K562 (cell line): Measurements from ENCODE around the gene CCNL2. TPM values are rescaled to one million over a fixed set of nuclear protein-coding genes. Genes with fewer than 3 reads are reported as not detected.

ENCODE experiments used
- MYC ChIP-seq, 2 experiments: fragments of 250-450 bp in 1 of 2; sonication (Bioruptor Pico) in 1 of 2; IDR thresholded peaks; 2 replicates each; pipeline versions ENCODE4 v1.5.1 to v1.6.1; 2012 to 2021; ENCODE audit warnings: low read depth in 2 of 2, borderline replicate concordance in 1 of 2, improper control_type of control experiment in 1 of 2, low read length in 1 of 2, mild to moderate bottlenecking in 1 of 2, moderate library complexity in 1 of 2
- NFATC3 ChIP-seq: fragments of 450-650 bp; IDR thresholded peaks from 2 replicates; pipeline ENCODE4 v1.6.1; 2017; ENCODE audit warnings: mild to moderate bottlenecking
- ZNF431 ChIP-seq: sonication (generic); formaldehyde crosslinking; IDR thresholded peaks from 2 replicates; pipeline ENCODE4 v1.8.0; 2022; ENCODE audit warnings: mild to moderate bottlenecking, missing genetic modification reagents
- polyA plus RNA-seq, 8 experiments: library from polyadenylated mRNA; depleted of rRNA in 4 of 8; stranded (reverse) in 5 of 8; unstranded in 3 of 8; fragments of >200 nt; fragmentation: Nextera tagmentation in 2 of 8; fragmentation: Illumina TruSeq in 1 of 8; extraction: Ambion mirVana in 2 of 8; extraction: Trizol in 1 of 8; gene quantifications; 2 replicates each; pipeline versions ENCODE4 v1.2.1 to v1.2.3, GENCODE V29; 2011 to 2014; ENCODE audit warnings: inconsistent platforms in 1 of 8, missing spikeins in 1 of 8
- total RNA-seq, 7 experiments: library from RNA; depleted of rRNA in 6 of 7; stranded (reverse); fragments of >200 nt in 6 of 7; fragmentation: Illumina TruSeq in 2 of 7; extraction: Trizol in 2 of 7; gene quantifications; 2 replicates each; pipeline versions ENCODE4 v1.2.1 to v1.2.3, GENCODE V29; 2011 to 2021; ENCODE audit warnings: low replicate concordance in 1 of 7
- TF ChIP-seq, protein P1 (sequence below), 2 experiments: fragments of 450-650 bp in 1 of 2; IDR thresholded peaks; 2 replicates each; pipeline ENCODE4 v1.6.1; 2011 to 2017; ENCODE audit warnings: low read depth in 2 of 2, antibody characterized with exemption in 1 of 2, borderline replicate concordance in 1 of 2, low read length in 1 of 2, mild to moderate bottlenecking in 1 of 2, mixed read lengths in 1 of 2; ENCODE audit not compliant: control insufficient read depth in 1 of 2
- TF ChIP-seq, protein P2 (sequence below): fragments of 250-450 bp; sonication (Bioruptor Pico); IDR thresholded peaks from 2 replicates; pipeline ENCODE4 v1.4.0; 2020; ENCODE audit warnings: mild to moderate bottlenecking, moderate library complexity
- TF ChIP-seq, protein P3 (sequence below): IDR thresholded peaks from 3 replicates; pipeline ENCODE4 v1.6.1; 2011; ENCODE audit warnings: borderline replicate concordance, mild to moderate bottlenecking, moderate library complexity; ENCODE audit not compliant: insufficient read length; ENCODE audit errors: extremely low read depth
- TF ChIP-seq, protein P4 (sequence below): sonication (generic); formaldehyde crosslinking; IDR thresholded peaks from 2 replicates; pipeline ENCODE4 v1.8.0; 2023; ENCODE audit warnings: missing genetic modification reagents, mild to moderate bottlenecking, borderline replicate concordance
- TF ChIP-seq, protein P5 (sequence below): sonication (generic); formaldehyde crosslinking; IDR thresholded peaks from 2 replicates; pipeline ENCODE4 v1.8.0; 2022; ENCODE audit warnings: mild to moderate bottlenecking, low read depth, missing genetic modification reagents

CCNL2 gene
- total and polyA plus RNA-seq, 9 of the 15 experiments (the other 6 are each of a cell fraction or from before 2014, with no cell fraction given): 2.8 to 287 (median 94.5) TPM

DNA sequence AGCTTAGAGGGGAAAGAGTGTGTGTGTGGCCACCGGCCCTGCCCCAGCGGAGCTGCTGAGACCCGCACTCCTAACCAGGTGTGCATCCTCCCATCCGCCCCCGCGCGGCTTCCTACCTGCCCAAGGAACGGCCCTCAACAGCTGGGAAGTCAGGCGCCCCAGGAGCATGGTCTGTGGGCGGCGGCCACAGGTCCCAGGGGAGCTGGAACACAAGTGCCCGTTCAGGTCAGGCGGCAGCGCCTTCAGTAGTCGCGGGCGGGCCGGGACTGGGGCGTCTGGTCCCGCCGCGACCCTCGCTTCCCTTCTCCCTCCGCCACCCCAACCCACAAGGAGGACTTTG, 24.6 kb downstream of the CCNL2 start (continued):
- TF ChIP-seq, protein P1, sequence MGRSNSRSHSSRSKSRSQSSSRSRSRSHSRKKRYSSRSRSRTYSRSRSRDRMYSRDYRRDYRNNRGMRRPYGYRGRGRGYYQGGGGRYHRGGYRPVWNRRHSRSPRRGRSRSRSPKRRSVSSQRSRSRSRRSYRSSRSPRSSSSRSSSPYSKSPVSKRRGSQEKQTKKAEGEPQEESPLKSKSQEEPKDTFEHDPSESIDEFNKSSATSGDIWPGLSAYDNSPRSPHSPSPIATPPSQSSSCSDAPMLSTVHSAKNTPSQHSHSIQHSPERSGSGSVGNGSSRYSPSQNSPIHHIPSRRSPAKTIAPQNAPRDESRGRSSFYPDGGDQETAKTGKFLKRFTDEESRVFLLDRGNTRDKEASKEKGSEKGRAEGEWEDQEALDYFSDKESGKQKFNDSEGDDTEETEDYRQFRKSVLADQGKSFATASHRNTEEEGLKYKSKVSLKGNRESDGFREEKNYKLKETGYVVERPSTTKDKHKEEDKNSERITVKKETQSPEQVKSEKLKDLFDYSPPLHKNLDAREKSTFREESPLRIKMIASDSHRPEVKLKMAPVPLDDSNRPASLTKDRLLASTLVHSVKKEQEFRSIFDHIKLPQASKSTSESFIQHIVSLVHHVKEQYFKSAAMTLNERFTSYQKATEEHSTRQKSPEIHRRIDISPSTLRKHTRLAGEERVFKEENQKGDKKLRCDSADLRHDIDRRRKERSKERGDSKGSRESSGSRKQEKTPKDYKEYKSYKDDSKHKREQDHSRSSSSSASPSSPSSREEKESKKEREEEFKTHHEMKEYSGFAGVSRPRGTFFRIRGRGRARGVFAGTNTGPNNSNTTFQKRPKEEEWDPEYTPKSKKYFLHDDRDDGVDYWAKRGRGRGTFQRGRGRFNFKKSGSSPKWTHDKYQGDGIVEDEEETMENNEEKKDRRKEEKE (IDR thresholded peaks at IDR 0.05; ENCODE audit: borderline replicate concordance in 1 of 2, control insufficient read depth in 1 of 2, low read depth in 2 of 2, low read length in 1 of 2): no peak
- TF ChIP-seq ZNF431: no peak
- TF ChIP-seq, protein P2, sequence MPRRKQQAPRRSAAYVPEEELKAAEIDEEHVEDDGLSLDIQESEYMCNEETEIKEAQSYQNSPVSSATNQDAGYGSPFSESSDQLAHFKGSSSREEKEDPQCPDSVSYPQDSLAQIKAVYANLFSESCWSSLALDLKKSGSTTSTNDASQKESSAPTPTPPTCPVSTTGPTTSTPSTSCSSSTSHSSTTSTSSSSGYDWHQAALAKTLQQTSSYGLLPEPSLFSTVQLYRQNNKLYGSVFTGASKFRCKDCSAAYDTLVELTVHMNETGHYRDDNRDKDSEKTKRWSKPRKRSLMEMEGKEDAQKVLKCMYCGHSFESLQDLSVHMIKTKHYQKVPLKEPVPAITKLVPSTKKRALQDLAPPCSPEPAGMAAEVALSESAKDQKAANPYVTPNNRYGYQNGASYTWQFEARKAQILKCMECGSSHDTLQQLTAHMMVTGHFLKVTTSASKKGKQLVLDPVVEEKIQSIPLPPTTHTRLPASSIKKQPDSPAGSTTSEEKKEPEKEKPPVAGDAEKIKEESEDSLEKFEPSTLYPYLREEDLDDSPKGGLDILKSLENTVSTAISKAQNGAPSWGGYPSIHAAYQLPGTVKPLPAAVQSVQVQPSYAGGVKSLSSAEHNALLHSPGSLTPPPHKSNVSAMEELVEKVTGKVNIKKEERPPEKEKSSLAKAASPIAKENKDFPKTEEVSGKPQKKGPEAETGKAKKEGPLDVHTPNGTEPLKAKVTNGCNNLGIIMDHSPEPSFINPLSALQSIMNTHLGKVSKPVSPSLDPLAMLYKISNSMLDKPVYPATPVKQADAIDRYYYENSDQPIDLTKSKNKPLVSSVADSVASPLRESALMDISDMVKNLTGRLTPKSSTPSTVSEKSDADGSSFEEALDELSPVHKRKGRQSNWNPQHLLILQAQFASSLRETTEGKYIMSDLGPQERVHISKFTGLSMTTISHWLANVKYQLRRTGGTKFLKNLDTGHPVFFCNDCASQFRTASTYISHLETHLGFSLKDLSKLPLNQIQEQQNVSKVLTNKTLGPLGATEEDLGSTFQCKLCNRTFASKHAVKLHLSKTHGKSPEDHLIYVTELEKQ (CRISPR knock-in tag): no peak
- TF ChIP-seq, protein P3, sequence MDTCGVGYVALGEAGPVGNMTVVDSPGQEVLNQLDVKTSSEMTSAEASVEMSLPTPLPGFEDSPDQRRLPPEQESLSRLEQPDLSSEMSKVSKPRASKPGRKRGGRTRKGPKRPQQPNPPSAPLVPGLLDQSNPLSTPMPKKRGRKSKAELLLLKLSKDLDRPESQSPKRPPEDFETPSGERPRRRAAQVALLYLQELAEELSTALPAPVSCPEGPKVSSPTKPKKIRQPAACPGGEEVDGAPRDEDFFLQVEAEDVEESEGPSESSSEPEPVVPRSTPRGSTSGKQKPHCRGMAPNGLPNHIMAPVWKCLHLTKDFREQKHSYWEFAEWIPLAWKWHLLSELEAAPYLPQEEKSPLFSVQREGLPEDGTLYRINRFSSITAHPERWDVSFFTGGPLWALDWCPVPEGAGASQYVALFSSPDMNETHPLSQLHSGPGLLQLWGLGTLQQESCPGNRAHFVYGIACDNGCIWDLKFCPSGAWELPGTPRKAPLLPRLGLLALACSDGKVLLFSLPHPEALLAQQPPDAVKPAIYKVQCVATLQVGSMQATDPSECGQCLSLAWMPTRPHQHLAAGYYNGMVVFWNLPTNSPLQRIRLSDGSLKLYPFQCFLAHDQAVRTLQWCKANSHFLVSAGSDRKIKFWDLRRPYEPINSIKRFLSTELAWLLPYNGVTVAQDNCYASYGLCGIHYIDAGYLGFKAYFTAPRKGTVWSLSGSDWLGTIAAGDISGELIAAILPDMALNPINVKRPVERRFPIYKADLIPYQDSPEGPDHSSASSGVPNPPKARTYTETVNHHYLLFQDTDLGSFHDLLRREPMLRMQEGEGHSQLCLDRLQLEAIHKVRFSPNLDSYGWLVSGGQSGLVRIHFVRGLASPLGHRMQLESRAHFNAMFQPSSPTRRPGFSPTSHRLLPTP: no peak
- TF ChIP-seq, protein P4, sequence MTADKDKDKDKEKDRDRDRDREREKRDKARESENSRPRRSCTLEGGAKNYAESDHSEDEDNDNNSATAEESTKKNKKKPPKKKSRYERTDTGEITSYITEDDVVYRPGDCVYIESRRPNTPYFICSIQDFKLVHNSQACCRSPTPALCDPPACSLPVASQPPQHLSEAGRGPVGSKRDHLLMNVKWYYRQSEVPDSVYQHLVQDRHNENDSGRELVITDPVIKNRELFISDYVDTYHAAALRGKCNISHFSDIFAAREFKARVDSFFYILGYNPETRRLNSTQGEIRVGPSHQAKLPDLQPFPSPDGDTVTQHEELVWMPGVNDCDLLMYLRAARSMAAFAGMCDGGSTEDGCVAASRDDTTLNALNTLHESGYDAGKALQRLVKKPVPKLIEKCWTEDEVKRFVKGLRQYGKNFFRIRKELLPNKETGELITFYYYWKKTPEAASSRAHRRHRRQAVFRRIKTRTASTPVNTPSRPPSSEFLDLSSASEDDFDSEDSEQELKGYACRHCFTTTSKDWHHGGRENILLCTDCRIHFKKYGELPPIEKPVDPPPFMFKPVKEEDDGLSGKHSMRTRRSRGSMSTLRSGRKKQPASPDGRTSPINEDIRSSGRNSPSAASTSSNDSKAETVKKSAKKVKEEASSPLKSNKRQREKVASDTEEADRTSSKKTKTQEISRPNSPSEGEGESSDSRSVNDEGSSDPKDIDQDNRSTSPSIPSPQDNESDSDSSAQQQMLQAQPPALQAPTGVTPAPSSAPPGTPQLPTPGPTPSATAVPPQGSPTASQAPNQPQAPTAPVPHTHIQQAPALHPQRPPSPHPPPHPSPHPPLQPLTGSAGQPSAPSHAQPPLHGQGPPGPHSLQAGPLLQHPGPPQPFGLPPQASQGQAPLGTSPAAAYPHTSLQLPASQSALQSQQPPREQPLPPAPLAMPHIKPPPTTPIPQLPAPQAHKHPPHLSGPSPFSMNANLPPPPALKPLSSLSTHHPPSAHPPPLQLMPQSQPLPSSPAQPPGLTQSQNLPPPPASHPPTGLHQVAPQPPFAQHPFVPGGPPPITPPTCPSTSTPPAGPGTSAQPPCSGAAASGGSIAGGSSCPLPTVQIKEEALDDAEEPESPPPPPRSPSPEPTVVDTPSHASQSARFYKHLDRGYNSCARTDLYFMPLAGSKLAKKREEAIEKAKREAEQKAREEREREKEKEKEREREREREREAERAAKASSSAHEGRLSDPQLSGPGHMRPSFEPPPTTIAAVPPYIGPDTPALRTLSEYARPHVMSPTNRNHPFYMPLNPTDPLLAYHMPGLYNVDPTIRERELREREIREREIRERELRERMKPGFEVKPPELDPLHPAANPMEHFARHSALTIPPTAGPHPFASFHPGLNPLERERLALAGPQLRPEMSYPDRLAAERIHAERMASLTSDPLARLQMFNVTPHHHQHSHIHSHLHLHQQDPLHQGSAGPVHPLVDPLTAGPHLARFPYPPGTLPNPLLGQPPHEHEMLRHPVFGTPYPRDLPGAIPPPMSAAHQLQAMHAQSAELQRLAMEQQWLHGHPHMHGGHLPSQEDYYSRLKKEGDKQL (CRISPR knock-in tag): no peak
- TF ChIP-seq NFATC3: no peak
- no peak for TF ChIP-seq MYC (IDR thresholded peaks at IDR 0.05; ENCODE audit: low read depth, low read length)
- peak; percentile 25; the same call in 1 of the 2 replicates for TF ChIP-seq MYC (CRISPR knock-in tag; IDR thresholded peaks at IDR 0.05; ENCODE audit: borderline replicate concordance, low read depth)
- TF ChIP-seq, protein P5, sequence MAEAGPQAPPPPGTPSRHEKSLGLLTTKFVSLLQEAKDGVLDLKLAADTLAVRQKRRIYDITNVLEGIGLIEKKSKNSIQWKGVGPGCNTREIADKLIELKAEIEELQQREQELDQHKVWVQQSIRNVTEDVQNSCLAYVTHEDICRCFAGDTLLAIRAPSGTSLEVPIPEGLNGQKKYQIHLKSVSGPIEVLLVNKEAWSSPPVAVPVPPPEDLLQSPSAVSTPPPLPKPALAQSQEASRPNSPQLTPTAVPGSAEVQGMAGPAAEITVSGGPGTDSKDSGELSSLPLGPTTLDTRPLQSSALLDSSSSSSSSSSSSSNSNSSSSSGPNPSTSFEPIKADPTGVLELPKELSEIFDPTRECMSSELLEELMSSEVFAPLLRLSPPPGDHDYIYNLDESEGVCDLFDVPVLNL (CRISPR knock-in tag): 0 out of 2 replicates have a peak, but pooled peaks have one; percentile 15
